Fibroblast of skin of left quadriceps (primary cell): Measurements from ENCODE around the gene NPIPA3.
"Not testable (repeated sequence)": the region's sequence is repeated elsewhere in the genome, so short reads cannot be mapped to it uniquely, and the experiment has no call there.

Experiments
- DNase-seq, 2 experiments: peaks; one replicate each; pipeline ENCODE4 v3.0.0-alpha.2; 2013; ENCODE audit warnings: low read depth in 2 of 2

NPIPA3 gene

DNA sequence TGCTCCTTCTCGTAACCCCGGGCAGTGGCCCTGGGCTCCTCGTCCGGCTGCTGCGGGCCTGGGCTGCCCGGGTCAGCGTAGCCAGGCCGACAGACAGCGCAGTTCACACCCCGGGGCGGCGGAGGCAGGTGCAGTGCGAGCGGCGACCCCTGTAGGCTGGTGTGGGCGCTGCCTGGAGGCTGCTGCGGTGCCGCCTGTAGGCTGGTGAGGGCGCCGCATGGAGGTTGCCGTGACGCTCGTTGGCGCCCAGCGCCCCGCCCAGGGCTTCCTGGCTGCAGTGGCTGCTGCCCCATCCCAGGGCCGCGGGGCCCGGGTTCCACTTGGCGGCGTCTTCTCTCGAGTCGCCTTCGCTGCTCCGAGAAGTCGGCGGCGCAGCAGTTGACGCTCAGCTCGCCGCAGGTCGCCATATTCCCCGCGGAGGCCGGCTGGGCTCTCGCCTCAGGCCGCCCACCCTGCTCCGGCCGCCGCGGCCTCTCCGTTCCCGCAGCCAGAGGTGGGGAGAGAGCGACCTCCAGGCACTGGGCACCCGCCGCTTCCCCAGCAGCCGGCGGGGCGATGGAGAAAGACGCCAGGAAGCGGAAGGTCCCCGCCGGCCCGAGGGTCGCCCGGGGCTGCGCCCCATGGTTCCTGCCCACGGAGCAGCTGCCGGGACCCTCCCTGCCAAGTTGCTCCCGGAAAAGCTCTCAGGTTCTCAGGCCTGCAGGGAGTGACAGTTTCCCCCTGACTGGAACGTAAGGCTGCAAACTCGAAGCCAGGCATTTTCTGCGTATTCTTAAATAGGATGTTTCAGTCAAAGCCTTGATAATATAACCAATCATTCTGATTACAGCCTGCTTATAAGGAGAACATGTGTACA lies 39.3 kb downstream of the NPIPA3 start, which contains the start of gene NPIPA2:
Gene NPIPA2, plus strand, starts transcription at position 261 of the 856 bp plus-strand sequence. CDS start 5,533 bp downstream, outside the sequence.
- DNase-seq, result not testable (repeated sequence)

DNA sequence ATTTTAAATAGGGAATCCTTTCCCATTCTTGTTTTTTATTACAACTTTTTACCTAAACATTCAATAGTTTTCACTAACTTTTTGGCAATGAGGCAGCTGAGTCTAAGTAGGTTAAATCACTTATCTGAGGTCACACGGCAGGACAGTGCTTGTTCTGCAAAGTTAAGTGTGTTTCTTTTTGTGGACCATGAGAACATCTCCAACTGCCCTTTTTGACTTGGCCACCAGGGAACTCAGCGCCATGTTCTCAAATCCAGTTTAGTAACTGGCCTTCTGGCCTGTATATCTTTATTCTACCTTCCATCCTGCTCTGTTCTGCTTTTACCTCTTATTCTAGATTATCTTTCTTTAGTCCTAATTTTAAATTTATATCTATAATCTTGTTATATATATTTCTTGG lies 70.4 kb downstream of the NPIPA3 start:
- DNase-seq, result not testable (repeated sequence)

GRCh38 chr16:14775624-14776023 lies 72.4 kb downstream of the NPIPA3 start:
- DNase-seq, result not testable (repeated sequence)
